Fibroblast of lung (primary cell): ENCODE results near the gene ZNF764. TPM values are rescaled to one million over a fixed set of nuclear protein-coding genes. Genes with fewer than 3 reads are reported as not detected.

Source experiments
- DNase-seq, 2 donors: peaks; one replicate each; pipeline versions ENCODE4 v3.0.0 to v3.0.0-alpha.2; 2010; ENCODE audit warnings: low read depth in 2 of 2
- H2AFZ ChIP-seq: 2 replicates; pipeline ENCODE4 v1.5.1; 2012; ENCODE audit warnings: low read length, control low read depth, inconsistent platforms
- H3K27ac ChIP-seq: 2 replicates; pipeline ENCODE4 v1.5.1; 2011; ENCODE audit warnings: low read length, control low read depth; ENCODE audit not compliant: insufficient read depth
- H3K27me3 ChIP-seq: 2 replicates; pipeline ENCODE4 v1.5.1; 2011; ENCODE audit warnings: mild to moderate bottlenecking, low read length; ENCODE audit not compliant: control insufficient read depth, insufficient read depth
- H3K36me3 ChIP-seq: 2 replicates; pipeline ENCODE4 v1.5.1; 2011; ENCODE audit warnings: low read length; ENCODE audit not compliant: control insufficient read depth, insufficient read depth
- H3K4me1 ChIP-seq: 2 replicates; pipeline ENCODE4 v1.5.1; 2011; ENCODE audit warnings: low read length; ENCODE audit not compliant: control insufficient read depth, insufficient read depth; ENCODE audit errors: extremely low read depth
- H3K4me2 ChIP-seq: 2 replicates; pipeline ENCODE4 v1.5.1; 2011; ENCODE audit warnings: low read length, control low read depth; ENCODE audit not compliant: insufficient read depth; ENCODE audit errors: extremely low read depth
- H3K4me3 ChIP-seq, 4 experiments: fragments of 200-600 bp in 1 of 4; sonication (generic) in 1 of 4; replicated peaks in 1 of 4; 2 replicates each; pipeline ENCODE4 v1.5.1; 2011 to 2016; ENCODE audit warnings: low read length in 4 of 4, low read depth in 3 of 4, mild to moderate bottlenecking in 3 of 4, control low read depth in 2 of 4, inconsistent platforms in 1 of 4, mixed read lengths in 1 of 4; ENCODE audit not compliant: insufficient read depth in 1 of 4; ENCODE audit errors: control extremely low read depth in 1 of 4
- H3K79me2 ChIP-seq: 2 replicates; pipeline ENCODE4 v1.5.1; 2012; ENCODE audit warnings: mild to moderate bottlenecking, low read length, inconsistent platforms; ENCODE audit not compliant: control insufficient read depth, insufficient read depth
- H3K9ac ChIP-seq: 2 replicates; pipeline ENCODE4 v1.5.1; 2011; ENCODE audit warnings: mild to moderate bottlenecking, low read length, control low read depth; ENCODE audit not compliant: insufficient read depth
- H3K9me3 ChIP-seq: 2 replicates; pipeline ENCODE4 v1.5.1; 2012; ENCODE audit warnings: low read depth, low read length; ENCODE audit not compliant: control insufficient read depth, insufficient read depth
- H4K20me1 ChIP-seq: 2 replicates; pipeline ENCODE4 v1.5.1; 2011; ENCODE audit warnings: low read length; ENCODE audit not compliant: control insufficient read depth, insufficient read depth; ENCODE audit errors: extremely low read depth
- EZH2 ChIP-seq: IDR thresholded peaks from 2 replicates; pipeline ENCODE4 v1.5.1; 2012; ENCODE audit warnings: low read length, control low read depth, mild to moderate bottlenecking; ENCODE audit errors: missing control alignments
- polyA plus RNA-seq, 2 donors: library from polyadenylated mRNA; depleted of rRNA in 1 of 2; stranded (reverse) in 1 of 2; unstranded in 1 of 2; fragments of >200 nt; gene quantifications; 2 replicates each; pipeline ENCODE4 v1.2.1, GENCODE V29; 2011 to 2012; ENCODE audit warnings: missing spikeins in 1 of 2
- total RNA-seq: library from RNA; depleted of rRNA; stranded (reverse); fragments of >200 nt; gene quantifications from 2 replicates; pipeline ENCODE4 v1.2.1, GENCODE V29; 2014
- TF ChIP-seq, protein P1 (sequence below), 2 donors: IDR thresholded peaks in 1 of 2; conservative IDR thresholded peaks in 1 of 2; 1 replicate in 1 of 2; 2 replicates in 1 of 2; pipeline ENCODE4 v1.5.1; 2011 to 2012; ENCODE audit warnings: low read length in 2 of 2, control low read depth in 1 of 2, inconsistent platforms in 1 of 2, low read depth in 1 of 2, mild to moderate bottlenecking in 1 of 2

The ZNF764 gene
- total and polyA plus RNA-seq, 2 donors (not counting 1 experiment from before 2014, with no cell fraction given) = 2.4 to 3.1 TPM

DNA sequence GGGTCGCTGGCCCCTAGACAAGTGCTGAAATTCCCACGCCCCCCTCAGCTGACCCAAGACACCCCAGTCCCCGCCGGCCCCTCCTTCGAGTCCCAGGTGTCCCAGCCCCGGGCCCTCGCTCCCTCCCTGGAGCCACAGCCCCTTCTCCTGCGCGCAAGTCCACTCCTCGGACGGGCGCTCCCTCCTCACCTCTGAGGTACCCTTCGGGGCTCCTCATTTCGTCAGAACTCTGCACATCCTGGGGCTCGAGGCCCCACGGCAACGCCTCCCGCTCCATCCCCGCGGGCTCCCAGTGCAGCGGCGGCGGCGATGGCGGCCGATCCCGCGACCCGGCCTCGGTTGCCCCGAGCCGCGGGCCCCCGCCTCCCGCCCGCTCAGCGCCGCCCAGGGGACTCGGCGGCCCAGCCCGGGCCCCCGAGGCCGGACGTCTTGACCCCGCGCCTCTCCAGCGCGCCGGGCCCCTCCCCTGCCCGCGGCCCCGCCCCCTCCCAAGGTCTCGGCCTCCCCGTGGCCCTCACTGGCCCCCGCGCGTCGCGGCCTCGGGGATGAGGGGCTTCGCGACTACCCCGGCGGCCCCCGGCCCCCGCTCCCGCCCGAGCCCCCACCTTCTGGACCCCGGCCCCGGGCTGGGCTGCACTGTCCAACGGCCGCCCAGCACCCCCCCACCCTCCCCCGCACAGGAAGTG is 31.9 kb downstream of the ZNF764 start, which contains the start of gene ZNF768:
TSS of gene ZNF768 (minus strand) at position 430 of the 686 bp plus-strand sequence. CDS start at position 277, 153 bp downstream.
- H3K4me1 ChIP-seq = peaks cover 3% of the 10 kb centered on the region
- DNase-seq = peak; percentile 9 to 14
- H3K27me3 ChIP-seq = no peaks in the 10 kb centered on the region
- no peaks in the 10 kb centered on the region for H3K79me2 ChIP-seq
- peak within 1 kb of the TSS; percentile 92 for H3K27ac ChIP-seq
- peak within 1 kb of the TSS; percentile 79 for H2AFZ ChIP-seq
- H3K4me3 ChIP-seq = peak within 1 kb of the TSS; percentile 67 to 87 (median 80)
- H3K36me3 ChIP-seq = peaks cover 7% of the 10 kb centered on the region
- peak within 1 kb of the TSS; percentile 54 for H3K4me2 ChIP-seq
- peak within 1 kb of the TSS; percentile 87 for H3K9ac ChIP-seq
- H4K20me1 ChIP-seq = no peaks in the 10 kb centered on the region
- TF ChIP-seq EZH2 = no peak
- TF ChIP-seq, protein P1, sequence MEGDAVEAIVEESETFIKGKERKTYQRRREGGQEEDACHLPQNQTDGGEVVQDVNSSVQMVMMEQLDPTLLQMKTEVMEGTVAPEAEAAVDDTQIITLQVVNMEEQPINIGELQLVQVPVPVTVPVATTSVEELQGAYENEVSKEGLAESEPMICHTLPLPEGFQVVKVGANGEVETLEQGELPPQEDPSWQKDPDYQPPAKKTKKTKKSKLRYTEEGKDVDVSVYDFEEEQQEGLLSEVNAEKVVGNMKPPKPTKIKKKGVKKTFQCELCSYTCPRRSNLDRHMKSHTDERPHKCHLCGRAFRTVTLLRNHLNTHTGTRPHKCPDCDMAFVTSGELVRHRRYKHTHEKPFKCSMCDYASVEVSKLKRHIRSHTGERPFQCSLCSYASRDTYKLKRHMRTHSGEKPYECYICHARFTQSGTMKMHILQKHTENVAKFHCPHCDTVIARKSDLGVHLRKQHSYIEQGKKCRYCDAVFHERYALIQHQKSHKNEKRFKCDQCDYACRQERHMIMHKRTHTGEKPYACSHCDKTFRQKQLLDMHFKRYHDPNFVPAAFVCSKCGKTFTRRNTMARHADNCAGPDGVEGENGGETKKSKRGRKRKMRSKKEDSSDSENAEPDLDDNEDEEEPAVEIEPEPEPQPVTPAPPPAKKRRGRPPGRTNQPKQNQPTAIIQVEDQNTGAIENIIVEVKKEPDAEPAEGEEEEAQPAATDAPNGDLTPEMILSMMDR (conservative IDR thresholded peaks at IDR 0.05 in 1 of 2, IDR thresholded peaks at IDR 0.05 in 1 of 2; ENCODE audit: low read depth in 1 of 2, low read length in 2 of 2) = no peak
- H3K9me3 ChIP-seq = no peaks in the 10 kb centered on the region

DNA sequence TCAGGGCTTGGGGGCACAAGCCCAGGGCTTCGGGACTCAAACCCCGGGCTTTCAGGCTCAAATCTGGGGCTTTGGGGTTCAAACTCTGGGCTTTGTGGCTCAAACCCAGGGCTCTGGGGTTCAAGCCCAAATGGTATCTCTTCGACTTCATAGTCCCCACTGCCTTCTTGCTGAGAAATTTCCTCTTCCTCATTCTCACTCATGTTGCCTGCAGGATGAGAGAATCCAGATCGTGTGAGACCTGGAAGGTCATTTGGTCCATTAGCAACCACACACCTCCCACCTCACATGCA is 32.4 kb downstream of the ZNF764 start:
- Histone ChIP-seq H3K27ac (no peak overlapping the region), H3K36me3 (peaks cover 7% of the 10 kb centered on the region), H3K9me3 (no peaks in the 10 kb centered on the region), H3K4me1 (peaks cover 3% of the 10 kb centered on the region), H3K4me2 (peak overlapping the region; percentile 54), H2AFZ (no peak overlapping the region), H3K79me2 (no peaks in the 10 kb centered on the region), H3K9ac (no peak overlapping the region), H4K20me1 (no peaks in the 10 kb centered on the region), H3K4me3 (peak overlapping the region; percentile 58 to 80 (median 66)), H3K27me3 (no peaks in the 10 kb centered on the region)
- TF ChIP-seq EZH2 = no peak
- TF ChIP-seq, protein P1 (conservative IDR thresholded peaks at IDR 0.05 in 1 of 2, IDR thresholded peaks at IDR 0.05 in 1 of 2; ENCODE audit: low read depth in 1 of 2, low read length in 2 of 2) = no peak
- no peak for DNase-seq

DNA sequence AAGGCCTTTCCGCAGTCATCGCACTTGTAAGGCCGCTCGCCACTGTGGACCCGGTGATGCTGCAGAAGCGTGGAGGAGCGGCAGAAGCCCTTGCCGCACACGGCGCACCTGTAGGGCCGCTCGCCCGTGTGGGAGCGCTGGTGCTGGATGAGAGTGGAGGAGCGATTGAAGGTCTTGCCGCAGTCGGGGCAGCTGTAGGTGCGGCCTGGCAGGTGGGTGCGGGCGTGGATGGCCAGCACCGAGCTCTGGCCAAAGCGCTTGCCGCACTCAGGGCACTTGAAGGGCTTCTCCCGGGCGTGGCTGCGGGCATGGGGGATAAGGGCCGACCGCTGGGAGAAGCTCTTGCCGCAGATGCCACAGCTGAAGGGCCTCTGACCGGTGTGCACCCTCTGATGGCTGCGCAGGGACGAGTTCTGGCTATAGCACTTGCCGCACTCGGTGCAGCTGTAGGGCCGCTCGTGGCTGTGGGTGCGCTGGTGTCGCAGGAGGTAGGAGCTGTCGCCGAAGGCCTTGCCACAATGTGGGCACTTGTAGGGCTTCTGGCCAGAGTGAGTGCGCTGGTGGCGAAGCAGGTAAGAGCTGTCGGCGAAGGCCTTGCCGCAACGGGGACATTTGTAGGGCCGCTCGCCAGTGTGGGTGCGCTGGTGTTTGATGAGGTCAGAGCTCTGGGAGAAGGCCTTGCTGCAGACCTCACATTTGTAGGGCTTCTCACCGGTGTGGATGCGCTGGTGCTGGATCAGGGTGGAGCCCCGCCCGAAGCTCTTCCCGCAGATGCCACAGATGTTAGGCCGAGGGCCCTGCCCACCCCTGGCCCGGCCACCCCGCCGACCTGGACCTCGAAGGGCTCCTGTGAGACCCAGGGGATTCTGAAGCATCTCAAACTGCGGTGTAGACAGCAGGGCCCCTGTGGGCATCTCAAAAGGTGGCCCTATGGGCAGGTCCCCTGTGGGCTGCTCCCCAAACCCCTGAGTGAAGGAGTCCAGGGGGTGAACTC is 33.3 kb downstream of the ZNF764 start:
- H3K4me2 ChIP-seq = no peak overlapping the region
- peaks cover 3% of the 10 kb centered on the region for H3K4me1 ChIP-seq

More for the DNA sequence above, 33.3 kb downstream of the ZNF764 start:
- peaks cover 7% of the 10 kb centered on the region for H3K36me3 ChIP-seq
- DNase-seq = no peak
- H4K20me1 ChIP-seq = no peaks in the 10 kb centered on the region
- no peak overlapping the region for H2AFZ ChIP-seq
- H3K9ac ChIP-seq = no peak overlapping the region
- no peak overlapping the region for H3K4me3 ChIP-seq
- no peak overlapping the region for H3K27ac ChIP-seq
- TF ChIP-seq, protein P1 (conservative IDR thresholded peaks at IDR 0.05 in 1 of 2, IDR thresholded peaks at IDR 0.05 in 1 of 2; ENCODE audit: low read depth in 1 of 2, low read length in 2 of 2) = no peak
- no peak for TF ChIP-seq EZH2
- H3K79me2 ChIP-seq = no peaks in the 10 kb centered on the region
- H3K27me3 ChIP-seq = no peaks in the 10 kb centered on the region
- H3K9me3 ChIP-seq = no peaks in the 10 kb centered on the region
